Neural cell (in vitro differentiated cells): ENCODE measurements around the gene PHF23. TPM values are rescaled to one million over a fixed set of nuclear protein-coding genes. Genes with fewer than 3 reads are reported as not detected.

Source experiments
- H2AFZ ChIP-seq: fragments of 200-600, 300-800 bp; sonication (generic), shearing (Covaris generic); 2 replicates; pipeline ENCODE4 v1.6.0; 2014; ENCODE audit warnings: low read depth, mild to moderate bottlenecking, antibody characterized with exemption, low read length, moderate library complexity
- H3F3A ChIP-seq: fragments of 200-600 bp; shearing (Covaris generic); 2 replicates; pipeline ENCODE4 v1.6.1; 2016; ENCODE audit warnings: mild to moderate bottlenecking, moderate library complexity, mixed read lengths, antibody characterized with exemption, low read length; ENCODE audit not compliant: insufficient read depth, poor library complexity, severe bottlenecking
- H3K27ac ChIP-seq: fragments of 200-600, 300-800 bp; sonication (generic), shearing (Covaris generic); 2 replicates; pipeline ENCODE4 v1.5.1; 2014; ENCODE audit warnings: mild to moderate bottlenecking, low read length, moderate library complexity
- H3K27me3 ChIP-seq: fragments of 300-800, 200-600 bp; sonication (generic), shearing (Covaris generic); 2 replicates; pipeline ENCODE4 v1.6.0; 2014; ENCODE audit warnings: mild to moderate bottlenecking, low read depth, low read length, moderate library complexity; ENCODE audit not compliant: insufficient read depth
- H3K36me3 ChIP-seq: fragments of 300-800, 200-600 bp; sonication (generic), shearing (Covaris generic); 2 replicates; pipeline ENCODE4 v1.5.1; 2014; ENCODE audit warnings: mild to moderate bottlenecking, antibody characterized with exemption, low read length, moderate library complexity; ENCODE audit not compliant: insufficient read depth
- H3K4me2 ChIP-seq: fragments of 300-800, 200-600 bp; sonication (generic), shearing (Covaris generic); 2 replicates; pipeline ENCODE4 v1.6.0; 2014; ENCODE audit warnings: mild to moderate bottlenecking, low read length
- H3K4me3 ChIP-seq: fragments of 300-800, 200-600 bp; sonication (generic), shearing (Covaris generic); 2 replicates; pipeline ENCODE4 v1.5.1; 2014; ENCODE audit warnings: mild to moderate bottlenecking, low read length, moderate library complexity
- H3K79me2 ChIP-seq: fragments of 200-600 bp; shearing (Covaris generic); replicated peaks from 2 replicates; pipeline ENCODE4 v1.6.0; 2014; ENCODE audit warnings: mild to moderate bottlenecking, low read length, moderate library complexity; ENCODE audit not compliant: insufficient read depth
- H3K9ac ChIP-seq: fragments of 300-800, 200-600 bp; sonication (generic), shearing (Covaris generic); 2 replicates; pipeline ENCODE4 v1.6.1; 2016; ENCODE audit warnings: mild to moderate bottlenecking, low read length, mixed read lengths
- H3K9me2 ChIP-seq: fragments of 200-600 bp; shearing (Covaris generic); 2 replicates; pipeline ENCODE4 v1.6.1; 2016; ENCODE audit warnings: mild to moderate bottlenecking, low read length, mixed read lengths; ENCODE audit not compliant: insufficient read depth
- H3K9me3 ChIP-seq: fragments of 200-600, 300-800 bp; sonication (generic), shearing (Covaris generic); 2 replicates; pipeline ENCODE4 v1.6.1; 2016; ENCODE audit warnings: mild to moderate bottlenecking, mixed run types, low read length, moderate library complexity, mixed read lengths
- H4K20me1 ChIP-seq: fragments of 200-600 bp; shearing (Covaris generic); 2 replicates; pipeline ENCODE4 v1.6.1; 2016; ENCODE audit warnings: mild to moderate bottlenecking, mixed run types; ENCODE audit not compliant: insufficient read depth
- CTCF ChIP-seq: fragments of 450-650 bp; IDR thresholded peaks from 2 replicates; pipeline ENCODE4 v1.5.1; 2014; ENCODE audit warnings: antibody characterized with exemption, mild to moderate bottlenecking, moderate library complexity; ENCODE audit not compliant: poor library complexity, severe bottlenecking
- EP300 ChIP-seq: fragments of 450-650 bp; conservative IDR thresholded peaks from 2 replicates; pipeline ENCODE4 v1.6.1; 2014; ENCODE audit warnings: antibody characterized with exemption, mild to moderate bottlenecking, moderate library complexity; ENCODE audit not compliant: poor library complexity, severe bottlenecking
- EZH2 ChIP-seq: fragments of 200-600, 300-800 bp; shearing (Covaris generic), sonication (generic); IDR thresholded peaks from 2 replicates; pipeline ENCODE4 v1.6.1; 2014; ENCODE audit warnings: antibody characterized with exemption, low read length, borderline replicate concordance, mild to moderate bottlenecking; ENCODE audit not compliant: insufficient read depth, poor library complexity, severe bottlenecking
- MXI1 ChIP-seq: fragments of 450-650 bp; conservative IDR thresholded peaks from 2 replicates; pipeline ENCODE4 v1.6.1; 2014; ENCODE audit warnings: antibody characterized with exemption, mild to moderate bottlenecking; ENCODE audit not compliant: poor library complexity, severe bottlenecking
- POLR2AphosphoS5 ChIP-seq: IDR thresholded peaks from 2 replicates; pipeline ENCODE4 v1.6.1; 2012
- RAD21 ChIP-seq: fragments of 450-650 bp; conservative IDR thresholded peaks from 2 replicates; pipeline ENCODE4 v1.6.1; 2014; ENCODE audit warnings: antibody characterized with exemption, mild to moderate bottlenecking, moderate library complexity
- REST ChIP-seq: IDR thresholded peaks from 2 replicates; pipeline ENCODE4 v1.6.1; 2012; ENCODE audit warnings: borderline replicate concordance
- SMC3 ChIP-seq: fragments of 450-650 bp; conservative IDR thresholded peaks from 2 replicates; pipeline ENCODE4 v1.6.1; 2014; ENCODE audit warnings: antibody characterized with exemption, mild to moderate bottlenecking, moderate library complexity; ENCODE audit not compliant: poor library complexity
- TAF1 ChIP-seq: IDR thresholded peaks from 2 replicates; pipeline ENCODE4 v1.6.1; 2012; ENCODE audit warnings: low read depth
- polyA plus RNA-seq: library from polyadenylated mRNA; depleted of rRNA; stranded (reverse); fragments of >200 nt; gene quantifications from 2 replicates; pipeline ENCODE4 v1.2.3, GENCODE V29; 2014

Gene PHF23
- polyA plus RNA-seq, 1 donor from 2014 or later, result 55.7 TPM

- Histone ChIP-seq H3K9ac (no peak overlapping the region), H3K9me3 (no peaks in the 10 kb centered on the region), H3K4me3 (no peak overlapping the region), H2AFZ (no peak overlapping the region), H3K36me3 (no peaks in the 10 kb centered on the region), H3K4me2 (no peak overlapping the region), H3K27ac (no peak overlapping the region), H3K79me2 (peaks cover 15% of the 10 kb centered on the region), H3F3A (no peaks in the 10 kb centered on the region), H3K27me3 (no peaks in the 10 kb centered on the region), H4K20me1 (no peaks in the 10 kb centered on the region), H3K9me2 (no peaks in the 10 kb centered on the region)
- no peak for TF ChIP-seq POLR2AphosphoS5
- TF ChIP-seq EZH2, result no peak
- no peak for TF ChIP-seq RAD21
- TF ChIP-seq EP300, result no peak
- TF ChIP-seq TAF1, result no peak
- no peak for TF ChIP-seq CTCF
- no peak for TF ChIP-seq MXI1
- no peak for TF ChIP-seq REST
- no peak for TF ChIP-seq SMC3
Observed at GRCh38 chr17:7222972-7223292, 16.3 kb downstream of the PHF23 start.

DNA sequence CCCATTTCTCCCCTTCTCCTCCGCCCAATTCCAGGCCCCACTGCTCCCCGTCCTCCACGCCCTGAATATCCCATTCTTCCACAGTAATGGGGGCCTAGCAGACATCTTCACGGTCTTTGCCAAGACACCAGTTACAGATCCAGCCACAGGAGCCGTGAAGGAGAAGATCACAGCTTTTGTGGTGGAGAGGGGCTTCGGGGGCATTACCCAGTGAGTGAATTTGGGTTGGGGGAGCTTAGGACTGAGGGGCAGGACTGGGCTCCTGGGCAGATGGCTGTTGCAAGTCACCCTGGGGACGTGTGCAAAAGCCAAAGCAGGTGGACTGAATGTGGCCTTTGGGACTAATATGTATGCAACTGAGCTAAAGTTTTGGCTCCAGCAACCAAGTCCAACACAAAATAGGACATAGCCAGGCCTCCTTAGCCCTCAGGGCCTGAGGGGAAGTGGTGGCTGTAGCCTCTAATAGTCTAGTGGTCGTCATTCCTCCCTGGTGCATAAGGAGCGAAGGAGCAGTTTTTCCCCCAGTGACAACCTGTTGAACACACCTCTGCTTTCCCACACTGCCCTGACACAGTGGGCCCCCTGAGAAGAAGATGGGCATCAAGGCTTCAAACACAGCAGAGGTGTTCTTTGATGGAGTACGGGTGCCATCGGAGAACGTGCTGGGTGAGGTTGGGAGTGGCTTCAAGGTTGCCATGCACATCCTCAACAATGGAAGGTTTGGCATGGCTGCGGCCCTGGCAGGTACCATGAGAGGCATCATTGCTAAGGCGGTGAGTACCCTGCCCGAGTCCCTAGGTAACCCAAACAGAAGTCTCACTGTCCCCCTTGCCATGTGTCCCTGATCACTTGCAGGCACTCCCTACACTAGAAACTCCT, 16.9 kb downstream of the PHF23 start:
- no peak for TF ChIP-seq TAF1
- TF ChIP-seq POLR2AphosphoS5, result no peak
- TF ChIP-seq MXI1, result no peak
- no peak for TF ChIP-seq REST
- no peak for TF ChIP-seq EZH2
- no peak for TF ChIP-seq SMC3
- no peak for TF ChIP-seq EP300
- TF ChIP-seq RAD21, result no peak
- no peak for TF ChIP-seq CTCF
- Histone ChIP-seq H3K4me3 (no peak overlapping the region), H3K4me2 (no peak overlapping the region), H3K27me3 (no peaks in the 10 kb centered on the region), H3K36me3 (no peaks in the 10 kb centered on the region), H3K9me2 (no peaks in the 10 kb centered on the region), H3F3A (no peaks in the 10 kb centered on the region), H3K9me3 (no peaks in the 10 kb centered on the region), H4K20me1 (no peaks in the 10 kb centered on the region), H3K27ac (no peak overlapping the region), H3K79me2 (peaks cover 19% of the 10 kb centered on the region), H2AFZ (no peak overlapping the region), H3K9ac (no peak overlapping the region)
